ENCODE measurements around the gene EBPL.
A peak's percentile ranks its signal among the peaks of the same experiment; 100 is the strongest.
"Not testable (repeated sequence)": the region's sequence is repeated elsewhere in the genome, so short reads cannot be mapped to it uniquely, and the experiment has no call there.

The EBPL gene

GRCh38 chr13:49632156-49632555 lies 59.1 kb downstream of the EBPL start:
- DNase-seq = no peak

- no peak for DNase-seq
Observed at GRCh38 chr13:49630580-49630979, 60.7 kb downstream of the EBPL start.

GRCh38 chr13:49629947-49630346 lies 61.3 kb downstream of the EBPL start:
- no peak for DNase-seq

GRCh38 chr13:49629196-49629938 lies 61.9 kb downstream of the EBPL start:
- DNase-seq = no peak

GRCh38 chr13:49627831-49628652 lies 63.2 kb downstream of the EBPL start, which contains the start of gene ARL11:
Gene ARL11 (plus strand): TSS chr13:49628507. CDS start chr13:49630448, 1,941 bp downstream.
- peak; percentile 62 for DNase-seq

GRCh38 chr13:49625392-49626079 lies 65.8 kb downstream of the EBPL start:
- DNase-seq = no peak

GRCh38 chr13:49624229-49624628 lies 67.1 kb downstream of the EBPL start:
- no peak for DNase-seq

GRCh38 chr13:49622174-49622946 lies 68.9 kb downstream of the EBPL start:
- no peak for DNase-seq

GRCh38 chr13:49620170-49620621 lies 71.1 kb downstream of the EBPL start:
- no peak for DNase-seq

GRCh38 chr13:49616676-49617065 lies 74.6 kb downstream of the EBPL start:
- no peak for DNase-seq

- no peak for DNase-seq
Observed at GRCh38 chr13:49615836-49616675, 75.2 kb downstream of the EBPL start.

- DNase-seq = not testable (repeated sequence)
Observed at GRCh38 chr13:49612042-49612441, 79.2 kb downstream of the EBPL start.

Measured in activated CD4-positive, alpha-beta T cell treated with anti-CD3 and anti-CD28 coated beads, Interleukin-10, Interleukin-2, amounts not matched to agents 100 ng/mL and 50 ng/mL, durations not matched to agents 16 hours and 8 hours (primary cell).